GM19438 (cell line): ENCODE measurements around the gene SYT1.
"Not testable (repeated sequence)": the region's sequence is repeated elsewhere in the genome, so short reads cannot be mapped to it uniquely, and the experiment has no call there.

ENCODE experiments used
- ATAC-seq: cut with Tn5 transposase; IDR thresholded peaks from one replicate; pipeline ENCODE4 v1.9.1; 2021; ENCODE audit warnings: low read depth; ENCODE audit not compliant: unreplicated experiment

The SYT1 gene

DNA sequence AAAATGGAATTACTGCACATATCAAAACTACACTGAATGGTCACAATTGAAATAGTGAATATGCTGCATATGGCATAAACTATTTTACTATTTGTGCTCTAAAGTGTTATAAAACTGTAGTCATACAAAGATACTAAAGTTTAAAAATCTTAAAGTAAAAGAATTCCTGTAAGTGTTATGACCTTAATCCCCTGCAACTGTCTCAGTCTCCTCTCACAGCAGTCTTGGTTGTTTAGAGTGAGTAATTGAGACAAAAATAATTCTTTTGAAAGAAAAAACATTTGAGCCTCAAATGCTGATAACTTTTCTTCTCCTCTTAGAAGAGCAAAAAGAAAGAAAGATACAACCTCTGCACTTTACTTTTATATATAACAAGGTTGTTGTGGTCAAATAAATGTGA lies 99.9 kb downstream of the SYT1 start:
- no peak for ATAC-seq

DNA sequence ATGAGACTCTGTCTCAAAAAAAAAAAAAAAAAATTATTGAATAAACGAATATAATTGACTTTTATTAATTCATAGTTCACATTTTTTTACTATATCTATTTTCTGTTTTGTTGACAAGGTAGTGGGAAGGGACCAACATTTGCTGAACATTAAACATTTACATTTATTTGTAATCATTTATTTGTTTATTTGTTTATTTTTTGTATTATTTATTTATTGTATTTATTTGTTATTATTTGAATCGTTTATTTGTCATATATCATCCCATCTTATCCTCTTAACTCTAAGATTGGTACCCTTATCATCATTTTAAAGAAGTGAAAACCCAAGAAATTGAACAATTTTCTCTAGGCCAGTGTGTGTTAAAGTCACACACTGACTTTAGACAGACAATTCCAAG lies 101.5 kb downstream of the SYT1 start:
- ATAC-seq = no peak

- no peak for ATAC-seq
These were observed 102.4 kb downstream of the SYT1 start for GRCh38 chr12:78966926-78967325.

DNA sequence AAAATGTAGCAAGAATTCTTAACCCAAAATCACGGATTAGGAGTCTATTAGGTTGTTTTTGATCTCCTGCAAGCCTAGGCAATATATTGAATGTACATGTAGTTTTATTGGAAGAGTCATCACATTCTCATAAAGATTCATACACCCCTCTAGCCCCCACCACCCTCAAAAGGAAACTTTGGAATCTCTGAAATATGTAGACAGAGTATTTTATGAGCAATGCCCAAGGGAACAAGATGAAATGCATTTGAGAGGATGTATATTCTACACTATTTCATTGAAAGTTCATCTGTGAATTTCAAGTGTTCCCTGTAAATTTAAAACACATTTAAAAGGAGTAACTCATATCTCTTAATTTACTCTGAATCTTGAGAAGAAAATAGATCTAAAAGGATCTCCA lies 103.7 kb downstream of the SYT1 start:
- ATAC-seq = no peak

DNA sequence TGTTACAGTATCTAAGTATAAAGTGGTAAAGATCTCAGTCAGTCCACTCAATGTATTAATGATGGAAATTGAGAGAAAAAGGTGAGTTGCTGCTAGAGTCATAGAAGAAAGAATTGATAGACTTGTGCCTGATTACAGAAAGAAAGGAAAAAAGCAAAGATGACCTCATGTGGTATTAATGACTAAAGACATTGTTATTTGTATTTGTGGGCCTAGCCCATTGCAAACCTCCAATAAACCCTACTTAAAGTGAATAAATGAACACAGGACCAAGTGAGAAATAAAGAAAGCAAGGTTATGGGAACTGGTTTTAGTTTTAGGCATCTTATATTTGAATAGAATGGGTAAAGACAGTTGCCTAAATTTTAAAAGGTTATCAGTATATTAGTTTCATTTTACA lies 105.5 kb downstream of the SYT1 start:
- ATAC-seq = no peak

DNA sequence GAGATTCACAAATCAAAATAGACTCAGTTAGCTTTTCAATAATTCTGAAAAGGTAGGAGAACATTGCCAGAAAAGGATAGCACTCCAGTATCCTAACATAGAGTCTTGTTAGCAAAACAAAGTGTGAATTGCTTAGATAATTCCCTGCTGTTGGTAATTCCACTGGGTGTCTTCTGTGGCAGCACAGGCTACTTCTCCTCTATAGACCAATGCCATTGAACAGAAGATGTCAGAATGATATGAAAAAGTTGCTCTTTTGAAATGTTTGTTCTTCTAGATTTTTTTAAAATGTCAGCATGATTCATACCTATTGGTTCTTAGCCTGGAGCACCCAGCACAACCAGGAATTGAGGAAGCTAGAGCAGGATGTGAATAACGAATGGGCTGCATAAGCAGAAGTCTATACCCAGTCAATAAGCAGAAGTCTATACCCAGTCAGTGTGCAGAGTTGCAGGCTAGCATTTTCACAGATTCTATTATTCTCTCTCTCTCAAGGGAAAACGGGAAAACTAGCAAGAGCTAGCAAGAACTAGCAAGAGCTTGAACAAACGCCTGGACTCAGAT lies 112.8 kb downstream of the SYT1 start:
- ATAC-seq = no peak

DNA sequence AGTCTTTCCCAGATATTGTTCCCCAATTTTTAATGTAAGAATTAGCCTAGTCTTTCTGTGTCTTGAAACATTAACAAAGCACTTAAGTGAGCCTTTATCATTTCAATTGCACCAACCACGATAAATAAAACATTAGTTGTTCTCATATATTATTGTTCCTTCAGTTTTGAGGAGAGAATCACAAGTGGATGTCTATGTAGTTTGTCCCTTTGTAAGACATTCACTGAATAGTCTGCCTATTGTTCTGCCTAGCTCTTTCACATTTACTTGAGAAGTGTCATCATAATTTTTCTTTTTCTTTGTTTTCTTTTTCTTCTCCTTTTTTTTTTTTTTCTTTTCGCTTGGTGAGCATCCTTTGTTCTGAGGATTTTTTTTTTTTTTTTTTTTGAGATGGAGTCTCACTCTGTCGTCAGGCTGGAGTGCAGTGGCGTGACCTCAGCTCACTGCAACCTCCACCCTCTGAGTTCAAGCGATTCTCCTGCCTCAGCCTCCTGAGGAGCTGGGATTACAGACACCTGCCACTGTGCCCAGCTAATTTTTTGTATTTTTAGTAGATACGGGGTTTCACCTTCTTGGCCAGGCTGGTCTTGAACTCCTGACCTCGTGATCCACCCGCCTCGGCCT lies 129.7 kb downstream of the SYT1 start:
- no peak for ATAC-seq

DNA sequence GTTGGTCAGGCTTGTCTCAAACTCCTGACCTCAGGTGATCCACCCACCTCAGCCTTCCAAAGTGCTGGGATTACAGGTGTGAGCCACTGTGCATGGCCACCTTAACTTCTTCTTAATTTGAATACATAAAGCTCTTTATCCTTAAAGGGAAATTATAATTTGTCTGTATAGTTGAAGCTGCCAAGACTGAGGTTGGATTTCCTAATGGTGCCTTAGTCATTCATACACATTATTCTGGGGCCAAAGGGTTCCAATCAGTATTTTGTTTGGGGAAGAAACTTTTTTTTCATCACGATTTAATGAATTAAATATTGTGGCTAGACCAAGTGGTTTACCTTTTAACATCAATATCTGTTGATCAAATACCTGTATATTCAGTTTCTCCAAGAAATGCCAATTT lies 135.9 kb downstream of the SYT1 start:
- ATAC-seq = no peak

DNA sequence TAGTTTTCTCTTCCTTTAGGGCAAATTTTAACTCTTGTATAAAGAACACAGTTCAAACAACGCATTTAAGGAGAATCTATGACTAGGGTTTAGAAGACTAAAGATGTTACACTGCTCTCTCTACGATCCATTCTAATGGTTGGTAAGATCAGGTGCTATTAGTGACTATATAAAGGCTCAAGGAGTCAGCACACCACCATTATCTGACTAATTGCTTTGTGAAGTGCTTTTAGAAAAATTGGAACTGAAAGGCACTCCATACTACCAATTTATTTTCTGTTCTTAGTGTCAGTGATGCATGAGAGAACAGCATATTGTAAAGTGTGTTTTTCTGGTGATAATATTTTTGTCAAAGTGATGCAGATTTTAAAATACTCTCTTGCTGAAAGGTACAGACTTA lies 136.8 kb downstream of the SYT1 start:
- ATAC-seq = no peak

- ATAC-seq = no peak
These were observed 141.7 kb downstream of the SYT1 start for GRCh38 chr12:79006306-79006705.

DNA sequence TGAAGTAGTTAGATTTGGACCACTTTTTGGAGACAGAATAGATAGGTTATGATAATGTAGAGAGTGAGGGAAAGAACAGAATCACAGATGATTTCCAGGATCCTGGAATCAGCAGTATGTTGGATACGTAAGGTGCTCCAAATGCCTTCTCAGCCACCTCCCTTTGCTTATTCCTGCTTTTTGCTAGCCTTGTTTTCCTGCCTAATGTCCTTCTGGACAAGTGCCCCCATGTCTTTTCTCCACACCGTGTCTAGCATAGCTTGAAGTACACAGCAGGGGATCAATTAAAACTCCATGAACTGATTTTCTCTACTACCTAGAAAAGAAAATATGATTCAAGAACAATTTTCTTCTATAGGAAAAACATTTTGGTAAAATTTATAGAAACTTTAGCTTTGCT lies 144.0 kb downstream of the SYT1 start:
- ATAC-seq = no peak

DNA sequence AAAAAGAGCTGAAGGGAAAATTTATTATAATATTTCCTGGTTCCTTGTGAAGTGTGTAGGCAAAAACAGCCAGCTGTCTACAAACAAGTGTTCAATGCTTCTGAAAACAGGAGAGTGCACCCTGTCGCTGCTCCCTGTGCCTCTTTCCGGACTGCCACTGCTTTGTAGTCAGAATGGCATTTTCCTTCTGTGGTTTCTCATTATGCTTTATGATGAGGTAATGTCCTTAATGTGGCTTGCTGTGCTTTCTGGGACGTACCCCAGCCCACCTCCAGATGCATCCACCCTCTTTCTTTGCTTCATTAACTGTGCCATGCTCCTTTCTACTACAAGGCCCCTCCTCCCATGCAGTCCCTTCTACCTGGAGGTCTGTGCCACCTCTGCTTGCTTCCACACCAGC lies 148.1 kb downstream of the SYT1 start:
- no peak for ATAC-seq

- ATAC-seq = no peak
These were observed 151.6 kb downstream of the SYT1 start for GRCh38 chr12:79016181-79016580.

- ATAC-seq = no peak
These were observed 155.1 kb downstream of the SYT1 start for GRCh38 chr12:79019672-79020071.

DNA sequence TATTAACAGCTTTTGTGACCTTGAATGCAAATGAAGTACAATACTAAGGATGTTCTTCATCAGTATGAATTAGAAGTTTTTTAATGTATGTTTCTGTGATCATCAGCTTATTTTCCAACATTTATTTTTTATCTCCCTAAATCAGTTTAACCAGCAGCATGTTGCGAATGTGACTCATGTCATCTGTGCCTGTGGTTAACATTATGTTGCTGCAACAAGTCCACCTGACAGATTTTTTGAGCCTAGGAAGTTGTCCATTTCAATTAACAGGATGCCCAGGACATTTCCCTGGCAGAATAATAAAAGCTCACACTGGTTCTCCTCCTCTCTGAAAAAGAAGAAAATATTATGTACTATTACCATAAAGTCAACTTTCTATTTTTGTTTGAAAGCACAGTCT lies 155.5 kb downstream of the SYT1 start:
- ATAC-seq = no peak

- no peak for ATAC-seq
These were observed 156.4 kb downstream of the SYT1 start for GRCh38 chr12:79021021-79021420.

- ATAC-seq = no peak
These were observed 158.7 kb downstream of the SYT1 start for GRCh38 chr12:79023261-79023660.

DNA sequence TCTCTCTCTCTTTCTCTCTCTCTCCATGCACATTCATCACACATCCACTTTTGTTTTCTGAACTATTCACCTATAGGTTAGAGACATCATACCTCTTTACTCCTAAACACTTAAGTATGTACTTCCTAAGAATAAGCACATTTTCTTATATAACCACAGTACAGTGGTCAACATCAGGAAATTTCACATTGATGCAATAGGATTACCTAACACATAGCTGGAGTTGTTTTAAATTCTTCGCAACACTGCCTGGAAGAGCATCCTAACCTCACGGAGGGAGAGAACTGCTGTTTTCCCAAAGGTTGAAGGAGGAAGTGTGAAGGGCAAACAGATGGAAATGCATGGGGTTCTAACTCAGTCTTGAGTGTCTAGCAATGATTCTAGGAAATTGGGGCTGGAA lies 159.2 kb downstream of the SYT1 start:
- no peak for ATAC-seq

DNA sequence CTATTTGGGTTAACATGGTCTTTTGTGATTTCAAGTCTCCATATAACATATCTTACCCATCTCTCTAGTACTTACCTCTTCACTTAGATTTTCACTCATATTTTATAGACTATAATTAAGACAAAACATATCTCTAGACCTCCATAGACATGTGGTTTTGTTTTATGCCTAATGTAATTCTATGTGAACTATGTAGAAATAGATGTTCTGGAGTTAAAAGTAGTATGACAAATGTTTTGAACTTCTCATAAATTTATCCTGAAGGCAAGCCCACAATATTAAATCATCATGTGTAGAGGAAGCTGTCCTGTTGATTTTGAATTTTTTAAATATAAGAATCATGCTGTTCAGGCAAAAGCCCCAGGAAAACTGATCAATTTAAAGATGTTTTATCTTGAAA lies 169.2 kb downstream of the SYT1 start:
- ATAC-seq = no peak

- not testable (repeated sequence) for ATAC-seq
These were observed 180.2 kb downstream of the SYT1 start for GRCh38 chr12:79044748-79045147.

DNA sequence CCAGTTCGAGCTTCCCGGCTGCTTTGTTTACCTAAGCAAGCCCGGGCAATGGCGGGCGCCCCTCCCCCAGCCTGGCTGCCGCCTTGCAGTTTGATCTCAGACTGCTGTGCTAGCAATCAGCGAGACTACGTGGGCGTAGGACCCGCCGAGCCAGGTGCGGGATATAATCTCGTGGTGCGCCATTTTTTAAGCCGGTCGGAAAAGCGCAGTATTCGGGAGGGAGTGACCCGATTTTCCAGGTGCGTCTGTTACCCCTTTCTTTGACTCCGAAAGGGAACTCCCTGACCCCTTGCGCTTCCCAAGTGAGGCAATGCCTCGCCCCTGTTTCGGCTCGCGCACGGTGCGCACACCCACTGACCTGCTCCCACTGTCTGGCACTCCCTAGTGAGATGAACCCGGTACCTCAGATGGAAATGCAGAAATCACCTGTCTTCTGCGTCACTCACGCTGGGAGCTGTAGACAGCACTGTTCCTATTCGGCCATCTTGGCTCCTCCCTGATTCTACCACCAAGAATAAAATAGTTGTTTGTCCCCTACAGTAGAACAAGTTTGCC lies 180.7 kb downstream of the SYT1 start:
- ATAC-seq = not testable (repeated sequence)

DNA sequence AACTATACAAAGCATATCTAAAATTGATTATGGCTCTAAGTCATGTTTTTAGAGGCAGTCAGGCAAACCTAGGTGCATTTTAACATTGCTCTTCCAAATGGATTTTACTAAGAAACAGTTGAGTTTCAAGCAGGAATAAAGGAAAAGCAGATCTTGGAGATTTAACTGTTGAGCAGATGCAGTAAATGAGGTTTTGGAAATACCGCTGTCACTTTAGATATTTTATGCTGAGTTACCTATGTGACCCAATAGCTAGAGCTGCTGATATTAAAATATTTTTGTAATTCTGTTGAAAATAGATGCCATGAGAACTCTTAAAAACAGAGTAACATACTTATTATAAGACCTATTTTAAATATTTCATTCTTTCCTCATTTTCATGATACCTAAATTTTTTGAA lies 181.4 kb downstream of the SYT1 start:
- no peak for ATAC-seq

DNA sequence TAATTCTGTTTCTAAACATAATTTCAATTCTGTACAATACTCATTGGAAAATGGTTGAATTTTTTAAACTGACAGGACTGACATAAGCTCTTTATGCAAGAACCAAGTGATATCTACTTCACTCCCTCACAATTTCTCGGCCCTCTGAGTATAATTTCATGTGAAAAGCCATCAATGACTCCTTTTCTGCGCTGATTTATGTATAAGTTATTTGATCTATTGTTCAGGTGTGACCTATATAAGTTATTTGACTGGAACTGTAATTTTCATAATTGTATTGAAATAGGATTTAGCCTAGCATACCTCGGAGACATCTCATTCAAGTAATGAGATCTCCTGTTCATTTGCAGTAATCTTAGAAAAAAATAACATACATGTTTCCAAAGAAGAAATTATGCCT lies 184.4 kb downstream of the SYT1 start:
- ATAC-seq = no peak
